Keratinocyte (primary cell): ENCODE measurements around the gene DLG1. TPM values are rescaled to one million over a fixed set of nuclear protein-coding genes. Genes with fewer than 3 reads are reported as not detected.

ENCODE experiments used
- DNase-seq: peaks from one replicate; pipeline ENCODE4 v3.0.0-alpha.2; 2011; ENCODE audit warnings: low read depth, missing footprints, low spot score
- FAIRE-seq: peaks from 2 replicates; lab custom pipeline; 2011; peaks lifted over from hg19 to GRCh38; lab: Jason Lieb, UNC
- H2AFZ ChIP-seq: 2 replicates; pipeline ENCODE4 v1.6.0; 2012; ENCODE audit warnings: low read length, control low read depth, inconsistent platforms; ENCODE audit not compliant: control insufficient read depth
- H3K27ac ChIP-seq: 2 replicates; pipeline ENCODE4 v1.5.1; 2011; ENCODE audit warnings: low read length; ENCODE audit not compliant: control insufficient read depth, insufficient read depth
- H3K27me3 ChIP-seq: 3 replicates; pipeline ENCODE4 v1.6.0; 2011; ENCODE audit warnings: low read length; ENCODE audit not compliant: control insufficient read depth, insufficient read depth; ENCODE audit errors: extremely low read depth
- H3K36me3 ChIP-seq, 2 experiments: 2 replicates in 1 of 2; 3 replicates in 1 of 2; pipeline ENCODE4 v1.5.1; 2011; ENCODE audit warnings: low read length in 2 of 2, mild to moderate bottlenecking in 1 of 2; ENCODE audit not compliant: control insufficient read depth in 2 of 2, insufficient read depth in 2 of 2; ENCODE audit errors: extremely low read depth in 1 of 2
- H3K4me1 ChIP-seq: 3 replicates; pipeline ENCODE4 v1.5.1; 2011; ENCODE audit warnings: low read length; ENCODE audit not compliant: control insufficient read depth, insufficient read depth; ENCODE audit errors: extremely low read depth
- H3K4me2 ChIP-seq: 3 replicates; pipeline ENCODE4 v1.6.0; 2011; ENCODE audit warnings: low read depth, low read length; ENCODE audit not compliant: control insufficient read depth, insufficient read depth; ENCODE audit errors: extremely low read depth
- H3K4me3 ChIP-seq, 3 experiments: fragments of 200-600 bp in 1 of 3; sonication (generic) in 1 of 3; 2 replicates in 2 of 3; 3 replicates in 1 of 3; pipeline ENCODE4 v1.5.1; 2011 to 2016; ENCODE audit warnings: low read length in 3 of 3, mild to moderate bottlenecking in 3 of 3, control low read depth in 2 of 3, inconsistent platforms in 1 of 3, low read depth in 1 of 3, mixed read lengths in 1 of 3, mixed run types in 1 of 3, moderate library complexity in 1 of 3; ENCODE audit not compliant: control insufficient read depth in 2 of 3, insufficient read depth in 2 of 3; ENCODE audit errors: extremely low read depth in 1 of 3
- H3K79me2 ChIP-seq: 2 replicates; pipeline ENCODE4 v1.6.0; 2012; ENCODE audit warnings: low read length; ENCODE audit not compliant: control insufficient read depth, insufficient read depth
- H3K9ac ChIP-seq: 3 replicates; pipeline ENCODE4 v1.6.0; 2011; ENCODE audit warnings: low read length; ENCODE audit not compliant: control insufficient read depth, insufficient read depth; ENCODE audit errors: extremely low read depth
- H3K9me1 ChIP-seq: 3 replicates; pipeline ENCODE4 v1.6.0; 2011; ENCODE audit warnings: low read length; ENCODE audit not compliant: control insufficient read depth, insufficient read depth; ENCODE audit errors: extremely low read depth
- H3K9me3 ChIP-seq: 2 replicates; pipeline ENCODE4 v1.5.1; 2012; ENCODE audit warnings: low read depth, low read length; ENCODE audit not compliant: control insufficient read depth
- H4K20me1 ChIP-seq: 3 replicates; pipeline ENCODE4 v1.6.0; 2011; ENCODE audit warnings: low read length; ENCODE audit not compliant: control insufficient read depth, insufficient read depth; ENCODE audit errors: extremely low read depth
- EZH2 ChIP-seq: IDR thresholded peaks from one replicate; pipeline ENCODE4 v1.6.1; 2012; ENCODE audit warnings: inconsistent platforms, mild to moderate bottlenecking, low read length, moderate library complexity
- dilution Hi-C: fragments of 300-500 bp; cut with MboI; formaldehyde crosslinking; loops from one replicate; pipeline ENCODE4 v1.7.0; 2020; ENCODE audit warnings: low sequenced_read_pairs; ENCODE audit not compliant: extremely low pct_ligation_motif_present
- polyA plus RNA-seq, 5 experiments: library from polyadenylated mRNA; depleted of rRNA in 3 of 5; stranded (reverse) in 3 of 5; stranded (forward) in 1 of 5; unstranded in 1 of 5; fragments of >200 nt; gene quantifications; 1 replicate in 1 of 5; 2 replicates in 3 of 5; 3 replicates in 1 of 5; pipeline versions ENCODE4 v1.2.1 to v1.2.3, GENCODE V29; 2011 to 2012; ENCODE audit warnings: missing spikeins in 2 of 5, low read depth in 1 of 5, low replicate concordance in 1 of 5
- TF ChIP-seq, protein P1 (sequence below), 3 experiments: IDR thresholded peaks in 1 of 3; conservative IDR thresholded peaks in 1 of 3; optimal IDR thresholded peaks in 1 of 3; 2 replicates in 2 of 3; 3 replicates in 1 of 3; pipeline versions ENCODE3 to v1.5.1; 2011; ENCODE audit warnings: low read length in 3 of 3, mild to moderate bottlenecking in 3 of 3, moderate library complexity in 2 of 3, control low read depth in 1 of 3, inconsistent platforms in 1 of 3; ENCODE audit not compliant: insufficient read depth in 2 of 3; ENCODE audit errors: extremely low read depth in 1 of 3

DLG1 gene
- polyA plus RNA-seq, 1 donor (not counting 4 experiments of a cell fraction or from before 2014, with no cell fraction given) = 139 TPM

DNA sequence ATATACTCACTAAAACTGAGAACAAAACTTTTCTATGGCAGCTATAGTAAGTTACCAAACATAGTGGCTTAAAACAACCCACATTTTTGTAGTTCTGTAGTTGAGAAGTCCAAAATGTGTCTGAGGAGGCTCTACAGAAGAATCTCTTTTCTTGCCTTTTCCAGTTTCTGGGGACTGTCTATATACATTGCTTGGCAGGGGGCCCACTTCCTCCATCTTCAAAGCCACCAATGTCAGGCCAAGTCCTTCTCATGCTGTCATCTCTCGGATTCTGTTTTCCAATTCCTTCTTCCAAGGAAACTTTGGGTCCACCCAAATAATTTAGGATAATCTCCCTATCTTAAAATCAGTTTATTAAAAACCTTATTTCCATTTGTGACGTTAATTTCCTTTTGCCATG lies 92.7 kb downstream of the DLG1 start:
- dilution Hi-C loops = no loop called here
- Histone ChIP-seq H3K4me3 (no peak overlapping the region), H3K4me1 (no peaks in the 10 kb centered on the region), H3K36me3 (peaks cover 0 to 1% of the 10 kb centered on the region in 2 experiments), H3K27me3 (no peaks in the 10 kb centered on the region), H3K9ac (no peak overlapping the region), H3K27ac (no peak overlapping the region), H2AFZ (no peak overlapping the region), H3K79me2 (peaks cover 98% of the 10 kb centered on the region), H4K20me1 (peaks cover 37% of the 10 kb centered on the region), H3K9me3 (no peaks in the 10 kb centered on the region), H3K4me2 (no peak overlapping the region), H3K9me1 (no peaks in the 10 kb centered on the region)
- TF ChIP-seq, protein P1, sequence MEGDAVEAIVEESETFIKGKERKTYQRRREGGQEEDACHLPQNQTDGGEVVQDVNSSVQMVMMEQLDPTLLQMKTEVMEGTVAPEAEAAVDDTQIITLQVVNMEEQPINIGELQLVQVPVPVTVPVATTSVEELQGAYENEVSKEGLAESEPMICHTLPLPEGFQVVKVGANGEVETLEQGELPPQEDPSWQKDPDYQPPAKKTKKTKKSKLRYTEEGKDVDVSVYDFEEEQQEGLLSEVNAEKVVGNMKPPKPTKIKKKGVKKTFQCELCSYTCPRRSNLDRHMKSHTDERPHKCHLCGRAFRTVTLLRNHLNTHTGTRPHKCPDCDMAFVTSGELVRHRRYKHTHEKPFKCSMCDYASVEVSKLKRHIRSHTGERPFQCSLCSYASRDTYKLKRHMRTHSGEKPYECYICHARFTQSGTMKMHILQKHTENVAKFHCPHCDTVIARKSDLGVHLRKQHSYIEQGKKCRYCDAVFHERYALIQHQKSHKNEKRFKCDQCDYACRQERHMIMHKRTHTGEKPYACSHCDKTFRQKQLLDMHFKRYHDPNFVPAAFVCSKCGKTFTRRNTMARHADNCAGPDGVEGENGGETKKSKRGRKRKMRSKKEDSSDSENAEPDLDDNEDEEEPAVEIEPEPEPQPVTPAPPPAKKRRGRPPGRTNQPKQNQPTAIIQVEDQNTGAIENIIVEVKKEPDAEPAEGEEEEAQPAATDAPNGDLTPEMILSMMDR (optimal IDR thresholded peaks at IDR 0.05 in 1 of 3, IDR thresholded peaks at IDR 0.05 in 1 of 3, conservative IDR thresholded peaks at IDR 0.05 in 1 of 3; ENCODE audit: extremely low read depth in 1 of 3, insufficient read depth in 2 of 3, low read length in 3 of 3) = no peak
- TF ChIP-seq EZH2 = no peak
- FAIRE-seq = no peak
- DNase-seq = no peak

DNA sequence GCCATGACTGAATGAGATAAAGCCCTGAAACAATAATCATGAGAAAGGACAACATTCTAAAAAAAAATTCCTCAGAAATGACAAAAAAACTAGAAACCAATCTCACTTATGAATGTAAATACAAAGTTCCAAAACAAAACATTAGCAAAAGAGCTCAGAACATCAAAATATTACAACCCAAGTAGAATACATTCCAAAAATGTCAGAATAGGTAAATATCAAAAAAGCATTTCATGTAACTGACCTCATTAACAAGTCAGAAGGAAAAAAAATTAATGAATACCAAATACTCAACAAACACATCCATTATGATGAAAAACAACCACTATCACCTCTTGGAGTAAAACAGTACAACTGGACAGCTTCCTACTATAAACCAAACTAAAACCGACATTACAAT lies 93.1 kb downstream of the DLG1 start:
- Histone ChIP-seq H3K36me3 (peaks cover 0 to 1% of the 10 kb centered on the region in 2 experiments), H3K4me3 (no peak overlapping the region), H3K9me3 (no peaks in the 10 kb centered on the region), H2AFZ (no peak overlapping the region), H3K27me3 (no peaks in the 10 kb centered on the region), H3K27ac (no peak overlapping the region), H3K9me1 (no peaks in the 10 kb centered on the region), H3K4me2 (no peak overlapping the region), H3K9ac (no peak overlapping the region), H4K20me1 (peaks cover 41% of the 10 kb centered on the region), H3K79me2 (peaks cover 100% of the 10 kb centered on the region), H3K4me1 (no peaks in the 10 kb centered on the region)
- no peak for FAIRE-seq
- dilution Hi-C loops = no loop called here
- no peak for TF ChIP-seq EZH2
- TF ChIP-seq, protein P1 (optimal IDR thresholded peaks at IDR 0.05 in 1 of 3, IDR thresholded peaks at IDR 0.05 in 1 of 3, conservative IDR thresholded peaks at IDR 0.05 in 1 of 3; ENCODE audit: extremely low read depth in 1 of 3, insufficient read depth in 2 of 3, low read length in 3 of 3) = no peak
- no peak for DNase-seq
